HG03066 (cell line): ENCODE data around the gene DIP2B.
A peak's percentile ranks its signal among the peaks of the same experiment; 100 is the strongest.
"Not testable (repeated sequence)": the region's sequence is repeated elsewhere in the genome, so short reads cannot be mapped to it uniquely, and the experiment has no call there.

ENCODE experiments used
- ATAC-seq: cut with Tn5 transposase; IDR thresholded peaks from one replicate; pipeline ENCODE4 v1.9.1; 2021; ENCODE audit warnings: low read depth; ENCODE audit not compliant: unreplicated experiment

Gene DIP2B

GRCh38 chr12:50517421-50518048 is 12.8 kb downstream of the DIP2B start:
- peak; percentile 78 for ATAC-seq

DNA sequence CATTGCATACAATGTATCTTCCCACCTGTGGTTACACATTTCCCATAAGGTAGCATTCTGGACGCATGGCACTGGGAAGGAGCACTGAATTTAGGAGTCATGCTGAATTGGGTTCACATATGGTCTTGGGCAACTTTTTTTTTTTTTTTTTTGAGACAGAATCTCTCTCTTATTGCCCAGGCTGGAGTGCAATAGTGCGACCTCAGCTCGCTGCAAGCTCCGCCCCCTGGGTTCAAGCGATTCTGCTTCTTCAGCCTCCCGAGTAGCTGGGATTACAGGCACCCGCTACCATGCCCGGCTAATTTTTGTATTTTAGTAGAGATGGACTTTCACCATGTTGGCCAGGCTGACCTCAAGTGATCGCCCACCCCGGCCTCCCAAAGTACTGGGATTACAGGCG is 13.3 kb downstream of the DIP2B start:
- ATAC-seq, result no peak

DNA sequence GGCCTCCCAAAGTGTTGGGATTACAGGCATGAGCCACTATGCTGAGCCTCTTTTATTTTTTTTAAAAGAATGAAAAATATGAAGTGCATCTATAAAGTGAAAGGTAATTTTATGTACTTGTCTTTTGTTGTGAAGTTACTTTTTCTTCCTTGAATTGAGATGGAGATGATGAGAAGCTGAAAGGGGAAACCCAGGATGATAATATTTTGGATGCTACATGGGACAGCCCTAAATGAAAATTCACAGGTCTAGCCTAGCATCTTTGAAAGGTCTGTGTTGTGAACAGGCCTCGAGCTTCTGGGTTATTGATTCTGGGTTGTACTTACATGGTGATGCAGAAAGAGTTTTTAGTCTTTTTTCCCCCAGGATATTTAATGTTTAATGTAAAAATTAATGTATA is 14.6 kb downstream of the DIP2B start:
- ATAC-seq, result no peak

GRCh38 chr12:50520416-50521207 is 15.8 kb downstream of the DIP2B start:
- no peak for ATAC-seq

DNA sequence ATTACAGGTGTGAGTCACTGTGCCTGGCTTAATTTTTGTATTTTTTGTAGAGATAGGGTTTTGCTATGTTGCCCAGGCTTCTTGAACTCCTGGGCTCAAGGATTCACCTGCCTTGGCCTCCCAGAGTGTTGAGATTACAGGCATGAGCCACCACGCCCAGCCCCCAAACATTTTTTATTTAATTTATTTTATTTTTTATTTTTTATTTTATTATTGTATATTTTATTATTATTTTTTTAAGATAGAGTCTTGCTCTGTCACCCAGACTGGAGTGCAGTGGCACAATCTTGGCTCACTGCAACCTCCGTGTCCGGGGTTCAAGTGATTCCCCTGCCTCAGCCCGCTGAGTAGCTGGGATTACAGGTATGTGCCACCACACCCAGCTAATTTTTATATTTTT is 17.0 kb downstream of the DIP2B start:
- not testable (repeated sequence) for ATAC-seq

- no peak for ATAC-seq
Measured at GRCh38 chr12:50523772-50524171, 19.0 kb downstream of the DIP2B start.

DNA sequence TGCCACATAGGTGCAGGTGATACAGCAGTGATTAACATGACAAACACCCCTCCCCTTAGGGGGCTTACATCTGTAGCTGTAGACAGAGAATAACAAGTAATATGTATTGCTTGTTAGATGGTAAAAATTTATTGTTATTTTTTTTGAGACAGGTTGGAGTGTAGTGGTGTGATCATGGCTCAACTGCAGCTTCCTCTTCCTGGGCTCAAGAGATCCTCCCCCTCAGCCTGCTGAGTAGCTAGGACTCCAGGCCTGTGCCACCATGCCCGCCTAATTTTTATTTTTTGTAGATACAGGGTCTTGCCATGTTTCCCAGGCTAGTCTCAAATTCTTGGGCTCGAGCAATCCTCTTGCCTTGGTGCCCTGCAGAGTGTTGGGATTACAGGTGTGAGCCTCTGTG is 19.8 kb downstream of the DIP2B start:
- ATAC-seq, result no peak

DNA sequence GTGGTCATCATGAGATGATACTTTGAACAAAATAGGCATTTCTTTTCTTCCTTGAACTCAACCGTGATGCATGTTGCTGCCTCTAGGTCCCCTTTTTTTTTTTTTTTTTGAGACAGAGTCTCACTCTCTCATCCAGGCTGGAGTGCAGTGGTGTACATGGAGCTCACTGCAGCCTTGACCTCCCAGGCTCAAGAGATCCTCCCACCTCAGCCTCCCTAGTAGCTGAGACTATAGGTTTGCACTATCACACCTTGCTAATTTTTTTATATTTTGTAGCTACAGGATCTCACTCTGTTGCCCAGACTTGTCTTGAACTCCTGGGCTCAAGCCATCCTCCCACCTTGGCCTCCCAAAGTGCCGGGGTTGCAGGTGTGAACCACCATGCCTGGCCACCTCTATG is 20.6 kb downstream of the DIP2B start:
- ATAC-seq, result no peak

DNA sequence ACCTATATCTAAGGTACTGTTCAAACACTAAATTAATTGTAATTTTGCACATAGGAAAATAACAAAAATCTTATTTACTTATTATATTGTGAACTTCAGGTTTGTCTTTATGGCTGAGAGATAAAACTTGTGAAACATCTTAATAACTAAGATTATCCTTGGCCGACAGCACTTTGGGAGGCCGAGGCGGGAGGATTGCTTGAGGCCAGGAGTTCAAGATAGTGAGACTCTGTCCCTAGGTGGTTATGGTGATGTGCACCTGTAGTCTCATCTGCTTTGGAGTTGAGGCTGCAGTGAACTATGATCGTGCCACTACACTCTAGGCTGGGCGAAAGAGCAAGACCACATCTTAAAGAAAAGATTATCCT is 22.6 kb downstream of the DIP2B start:
- no peak for ATAC-seq

DNA sequence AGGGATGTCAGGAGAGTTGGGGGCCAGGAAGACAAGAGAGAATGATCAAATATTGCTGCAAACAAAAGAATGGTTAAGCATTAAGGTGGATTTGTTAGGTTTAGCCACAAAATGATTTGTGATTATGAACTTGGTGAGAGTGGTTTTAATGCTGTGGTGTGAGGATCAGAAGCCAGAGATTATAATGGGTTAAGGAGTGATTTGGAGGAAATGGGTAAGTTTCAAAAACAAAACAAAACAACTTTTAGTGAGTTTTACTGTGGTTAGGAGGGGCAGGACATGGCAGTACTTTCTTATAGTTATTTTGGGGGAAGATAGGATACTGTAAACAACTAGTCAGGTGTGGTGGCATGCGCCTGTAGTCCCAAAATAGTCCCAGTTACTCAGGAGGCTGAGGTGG is 24.0 kb downstream of the DIP2B start:
- ATAC-seq, result no peak

DNA sequence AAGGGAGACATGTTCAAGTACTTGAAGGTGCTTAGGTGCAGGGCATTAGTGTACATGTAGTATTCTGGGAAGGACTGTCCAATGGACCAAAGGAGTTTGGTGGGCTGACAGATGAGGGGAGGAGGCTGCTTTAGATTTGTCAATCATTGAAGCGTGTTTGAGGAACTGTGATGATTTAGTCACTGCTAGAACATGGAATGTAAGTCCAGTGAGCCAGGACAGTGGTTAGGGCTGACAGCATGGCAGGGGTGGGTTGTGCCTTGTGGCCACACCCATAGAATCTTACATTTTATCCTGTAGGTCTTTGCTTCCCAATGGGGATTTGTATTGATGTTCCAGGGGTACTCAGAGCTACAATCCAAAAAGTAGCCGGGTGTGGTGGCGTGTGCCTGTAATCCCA is 24.6 kb downstream of the DIP2B start:
- ATAC-seq, result no peak

DNA sequence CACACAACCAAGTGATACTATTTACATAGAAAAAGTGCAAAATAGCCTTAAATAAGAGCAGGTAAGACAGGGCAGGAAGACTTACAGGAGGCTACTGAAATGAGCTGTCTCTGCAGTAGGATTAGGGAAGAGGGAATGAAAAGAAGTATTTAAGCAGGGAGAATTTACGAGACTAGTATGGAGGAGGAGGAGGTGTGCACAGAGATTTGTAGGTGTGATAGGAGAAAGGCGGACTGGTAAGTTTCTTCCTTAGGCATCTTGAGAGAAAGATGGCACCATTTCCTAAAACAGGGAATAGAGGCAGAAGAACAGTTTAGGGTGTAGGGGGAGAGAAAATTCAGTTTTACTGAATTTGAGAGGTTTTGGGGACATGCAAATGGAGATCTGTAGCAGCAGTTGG is 25.7 kb downstream of the DIP2B start:
- ATAC-seq, result no peak

- ATAC-seq, result no peak
Measured at GRCh38 chr12:50533203-50533584, 28.4 kb downstream of the DIP2B start.

DNA sequence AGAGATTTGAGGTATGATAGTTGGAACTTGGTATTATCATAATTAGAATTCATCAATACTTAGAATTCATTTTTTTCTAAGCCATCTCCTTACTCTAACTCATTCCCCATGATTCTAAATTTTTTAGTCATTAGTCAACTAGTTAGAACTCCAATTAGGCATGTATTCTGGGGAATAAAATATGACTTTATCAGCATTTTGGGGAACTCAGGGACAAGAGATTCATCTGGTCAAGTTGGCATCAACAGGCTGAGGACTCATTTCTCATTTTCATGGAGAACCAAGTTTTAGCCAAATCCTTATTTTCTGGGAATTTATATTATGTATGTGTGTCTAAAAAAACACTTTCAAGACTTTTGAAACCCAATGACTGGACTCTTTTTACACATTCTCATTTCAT is 29.2 kb downstream of the DIP2B start:
- no peak for ATAC-seq

- no peak for ATAC-seq
Measured at GRCh38 chr12:50536831-50537537, 32.2 kb downstream of the DIP2B start.

DNA sequence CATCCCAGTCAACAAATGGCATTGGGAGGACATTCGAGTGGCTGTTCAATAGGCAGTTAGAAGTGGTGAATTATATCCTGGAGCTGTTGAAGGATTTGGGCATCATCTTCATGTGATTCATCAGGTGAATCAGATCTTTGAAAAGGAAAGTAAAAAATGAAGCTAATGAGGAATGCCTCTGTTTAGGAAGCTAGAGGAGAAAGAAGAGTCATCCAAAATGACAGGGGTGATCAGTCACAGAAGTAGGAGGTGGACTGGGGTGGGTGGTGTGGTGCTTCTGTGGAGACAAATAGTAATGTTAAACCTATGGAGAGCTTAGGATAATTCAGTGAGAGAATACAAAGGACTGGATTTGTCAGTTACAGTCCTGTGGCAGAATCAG is 32.7 kb downstream of the DIP2B start:
- no peak for ATAC-seq

GRCh38 chr12:50538182-50538581 is 33.4 kb downstream of the DIP2B start:
- ATAC-seq, result no peak

DNA sequence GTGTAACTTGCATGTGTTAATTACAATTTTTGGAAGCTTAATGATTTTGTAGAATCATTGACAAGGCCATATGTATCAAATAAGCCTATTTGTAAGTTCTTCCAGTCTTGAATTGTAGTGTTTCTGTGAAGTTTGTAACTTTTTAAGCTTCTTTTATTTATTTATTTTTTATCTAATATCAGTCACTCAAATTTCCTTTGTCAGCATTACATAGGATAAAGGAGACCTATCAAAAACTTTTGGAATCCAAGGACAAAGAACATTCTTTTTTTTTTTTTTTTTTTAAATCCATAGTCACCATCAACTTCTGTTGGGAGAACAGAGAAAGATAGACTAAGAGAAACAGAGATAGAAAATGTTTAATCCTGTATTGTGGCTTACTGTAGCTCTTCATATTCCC is 36.4 kb downstream of the DIP2B start:
- no peak for ATAC-seq

DNA sequence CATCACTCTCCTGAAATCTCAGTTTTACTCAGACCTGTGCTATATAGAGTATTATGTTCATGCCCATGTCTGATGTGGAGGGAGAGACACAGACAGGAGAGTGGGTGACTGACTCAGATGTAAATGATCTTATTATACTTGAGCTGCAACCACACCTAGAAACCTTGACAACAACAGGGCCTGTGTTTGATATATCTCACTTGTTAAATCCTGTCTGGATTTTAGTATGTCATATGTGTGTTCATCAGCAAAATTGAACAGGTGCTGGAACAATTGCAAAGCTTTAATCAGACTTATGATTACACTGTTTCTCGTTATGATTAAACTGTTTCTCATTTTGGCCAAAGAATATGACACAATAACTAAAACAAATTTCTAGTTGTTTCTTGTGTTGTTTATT is 37.7 kb downstream of the DIP2B start:
- no peak for ATAC-seq

DNA sequence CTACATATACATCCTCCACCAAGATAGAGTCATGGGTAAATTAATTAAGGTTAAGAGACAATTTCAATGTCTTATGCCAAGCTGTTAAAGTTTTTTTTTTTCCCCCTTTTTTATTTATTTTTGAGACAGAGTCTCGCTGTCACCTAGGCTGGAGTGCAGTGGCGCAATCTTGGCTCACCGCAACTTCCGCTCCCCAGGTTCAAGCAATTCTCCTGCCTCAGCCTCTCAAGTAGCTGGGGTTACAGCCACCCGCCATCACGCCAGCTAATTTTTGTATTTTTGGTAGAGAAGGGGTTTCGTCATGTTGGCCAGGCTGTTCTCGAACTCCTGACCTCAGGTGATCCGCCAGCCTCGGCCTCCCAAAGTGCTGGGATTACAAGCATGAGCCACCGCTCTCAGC is 38.4 kb downstream of the DIP2B start:
- ATAC-seq, result not testable (repeated sequence)

DNA sequence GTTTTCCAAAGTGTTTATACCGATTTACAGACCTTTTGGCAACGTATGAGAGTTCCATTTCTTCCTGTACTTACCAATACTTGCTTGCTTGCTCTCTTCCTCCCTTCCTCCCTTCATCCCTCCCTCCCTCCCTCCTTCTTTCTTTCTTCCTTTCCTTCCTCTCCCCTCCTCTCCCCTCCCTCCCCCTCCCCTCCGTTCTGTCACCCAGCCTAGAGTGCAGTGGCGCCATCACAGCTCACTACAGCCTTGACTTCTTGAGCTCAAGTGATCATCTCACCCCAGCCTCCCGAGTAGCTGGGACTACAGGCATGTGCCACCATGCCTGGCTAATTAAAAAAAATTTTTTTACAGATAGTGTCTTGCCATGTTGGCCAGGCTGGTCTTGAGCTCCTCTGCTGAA is 40.4 kb downstream of the DIP2B start:
- ATAC-seq, result no peak

DNA sequence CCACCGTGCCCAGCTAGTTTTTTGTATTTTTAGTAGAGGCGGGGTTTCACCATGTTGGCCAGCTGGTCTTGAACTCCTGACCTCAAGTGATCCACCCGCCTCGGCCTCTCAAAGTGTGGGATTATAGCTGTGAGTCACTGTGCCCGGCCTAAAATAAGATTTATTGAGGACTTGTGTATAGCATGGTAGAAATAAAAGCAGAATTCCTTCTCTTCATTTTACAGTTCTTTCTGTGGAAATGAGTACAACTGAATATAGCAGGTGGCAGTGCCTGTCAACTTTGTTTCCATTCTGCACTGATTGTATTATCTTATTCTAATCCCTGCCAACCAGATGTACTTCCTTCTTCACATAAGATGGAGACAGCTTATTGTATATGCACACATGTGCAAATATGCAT is 41.0 kb downstream of the DIP2B start:
- no peak for ATAC-seq
